Measurements from ENCODE around the gene PPFIBP2.

The PPFIBP2 gene

DNA sequence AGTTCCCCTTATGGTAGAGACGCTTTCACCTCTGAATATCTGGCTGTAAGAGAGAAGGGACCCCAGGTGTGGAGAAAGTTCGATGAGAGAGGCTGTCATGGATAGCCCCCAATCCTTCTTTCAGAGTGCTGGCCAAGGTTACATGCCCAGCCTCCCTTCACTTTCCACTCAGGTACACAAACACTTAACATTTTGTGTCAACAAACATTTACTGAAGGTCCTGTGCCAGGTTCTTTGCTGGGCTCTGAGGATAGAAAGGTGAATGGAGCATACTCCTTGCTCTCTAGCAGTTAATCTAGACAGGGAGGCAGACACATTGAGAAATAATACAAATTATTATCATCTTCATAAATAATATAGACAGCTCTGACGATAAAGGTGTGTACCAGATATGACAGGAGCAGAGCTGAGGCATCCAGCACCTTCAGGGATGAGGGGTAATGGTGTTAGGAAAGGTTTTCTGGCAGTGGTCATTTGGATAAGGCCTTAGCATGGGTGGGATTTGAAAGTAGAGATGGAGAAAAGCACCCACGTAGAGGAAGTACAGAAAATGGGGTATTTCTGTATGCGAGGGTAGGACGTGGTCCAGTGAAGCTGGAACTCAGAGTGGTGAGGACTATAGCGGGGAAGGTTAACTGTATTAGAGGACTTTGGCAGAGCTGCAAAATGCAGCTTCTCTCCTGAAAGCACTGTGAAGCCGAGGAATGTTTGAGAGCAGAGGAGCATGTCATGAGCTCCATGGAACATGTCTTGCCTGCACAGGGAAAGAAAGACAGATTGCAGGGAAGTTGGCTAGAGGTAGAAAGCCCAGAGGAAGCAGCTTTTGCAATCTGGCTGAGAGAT lies 19.6 kb downstream of the PPFIBP2 start:
- TF ChIP-seq, protein P1, sequence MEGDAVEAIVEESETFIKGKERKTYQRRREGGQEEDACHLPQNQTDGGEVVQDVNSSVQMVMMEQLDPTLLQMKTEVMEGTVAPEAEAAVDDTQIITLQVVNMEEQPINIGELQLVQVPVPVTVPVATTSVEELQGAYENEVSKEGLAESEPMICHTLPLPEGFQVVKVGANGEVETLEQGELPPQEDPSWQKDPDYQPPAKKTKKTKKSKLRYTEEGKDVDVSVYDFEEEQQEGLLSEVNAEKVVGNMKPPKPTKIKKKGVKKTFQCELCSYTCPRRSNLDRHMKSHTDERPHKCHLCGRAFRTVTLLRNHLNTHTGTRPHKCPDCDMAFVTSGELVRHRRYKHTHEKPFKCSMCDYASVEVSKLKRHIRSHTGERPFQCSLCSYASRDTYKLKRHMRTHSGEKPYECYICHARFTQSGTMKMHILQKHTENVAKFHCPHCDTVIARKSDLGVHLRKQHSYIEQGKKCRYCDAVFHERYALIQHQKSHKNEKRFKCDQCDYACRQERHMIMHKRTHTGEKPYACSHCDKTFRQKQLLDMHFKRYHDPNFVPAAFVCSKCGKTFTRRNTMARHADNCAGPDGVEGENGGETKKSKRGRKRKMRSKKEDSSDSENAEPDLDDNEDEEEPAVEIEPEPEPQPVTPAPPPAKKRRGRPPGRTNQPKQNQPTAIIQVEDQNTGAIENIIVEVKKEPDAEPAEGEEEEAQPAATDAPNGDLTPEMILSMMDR (IDR thresholded peaks at IDR 0.05; ENCODE audit: low read depth, low read length), result no peak
- no peak overlapping the region for H3K4me3 ChIP-seq (ENCODE audit: low read depth, low read length)

DNA sequence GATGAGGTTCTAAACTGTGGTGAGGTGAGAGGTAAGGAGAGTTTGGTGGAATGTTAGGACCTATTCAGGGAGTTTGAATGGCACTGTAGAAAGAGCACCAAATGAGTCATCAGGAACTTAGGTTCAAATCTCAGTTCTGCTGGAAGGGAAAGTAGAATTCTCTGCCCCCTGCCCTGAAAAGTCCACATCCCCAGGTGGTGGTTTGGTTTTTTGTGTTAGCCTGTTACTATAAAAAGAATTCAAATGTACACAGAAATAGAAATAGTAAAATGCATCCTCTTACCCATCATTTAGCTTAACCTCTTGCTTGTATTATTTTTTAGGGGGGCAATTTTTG lies 20.2 kb downstream of the PPFIBP2 start:
- no peak overlapping the region for H3K4me3 ChIP-seq (ENCODE audit: low read depth, low read length)
- TF ChIP-seq, protein P1 (IDR thresholded peaks at IDR 0.05; ENCODE audit: low read depth, low read length), result no peak

DNA sequence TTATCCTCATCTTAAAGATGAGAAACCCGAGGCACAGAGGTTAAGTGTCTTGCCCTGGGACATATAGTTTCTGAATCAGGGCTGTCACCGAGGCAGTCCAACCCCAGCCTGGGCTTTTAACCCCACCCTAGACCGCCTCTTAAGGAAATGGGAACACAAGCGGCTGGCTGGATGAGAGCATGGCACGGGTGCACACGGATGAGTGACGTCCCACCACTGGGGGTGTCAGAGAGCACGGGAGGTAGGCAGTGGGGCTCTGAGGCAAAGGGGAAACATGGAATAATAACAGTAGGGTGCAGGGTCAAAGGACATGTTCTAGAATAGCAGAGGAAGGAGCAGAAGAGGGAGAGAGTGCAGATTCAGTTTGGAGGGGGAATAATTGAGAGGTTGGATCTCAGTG lies 22.3 kb downstream of the PPFIBP2 start:
- TF ChIP-seq, protein P1 (IDR thresholded peaks at IDR 0.05; ENCODE audit: low read depth, low read length), result no peak
- H3K4me3 ChIP-seq (ENCODE audit: low read depth, low read length), result no peak overlapping the region

DNA sequence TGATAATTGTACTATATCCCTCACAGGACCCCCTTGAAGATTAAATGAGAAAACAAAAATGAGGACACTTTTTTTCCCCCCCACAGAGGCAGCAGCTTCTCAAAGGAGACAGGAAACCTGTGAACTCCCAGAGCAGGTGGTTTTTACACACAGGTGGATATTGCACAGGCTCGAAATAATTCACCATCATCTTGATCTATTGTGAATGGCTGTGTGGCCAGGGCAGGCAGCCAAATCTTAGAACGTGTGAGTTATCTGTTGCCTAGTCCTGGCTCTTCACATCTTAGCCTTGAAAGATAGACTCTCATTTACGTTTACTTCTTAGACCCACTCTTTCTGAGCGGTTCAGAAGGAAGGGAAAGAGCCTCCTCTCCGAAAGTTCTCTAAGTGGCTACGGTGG lies 23.5 kb downstream of the PPFIBP2 start:
- TF ChIP-seq, protein P1 (IDR thresholded peaks at IDR 0.05; ENCODE audit: low read depth, low read length), result no peak
- H3K4me3 ChIP-seq (ENCODE audit: low read depth, low read length), result no peak overlapping the region

GRCh38 chr11:7538031-7538430 lies 24.2 kb downstream of the PPFIBP2 start:
- TF ChIP-seq, protein P1 (IDR thresholded peaks at IDR 0.05; ENCODE audit: low read depth, low read length), result no peak
- no peak overlapping the region for H3K4me3 ChIP-seq (ENCODE audit: low read depth, low read length)

DNA sequence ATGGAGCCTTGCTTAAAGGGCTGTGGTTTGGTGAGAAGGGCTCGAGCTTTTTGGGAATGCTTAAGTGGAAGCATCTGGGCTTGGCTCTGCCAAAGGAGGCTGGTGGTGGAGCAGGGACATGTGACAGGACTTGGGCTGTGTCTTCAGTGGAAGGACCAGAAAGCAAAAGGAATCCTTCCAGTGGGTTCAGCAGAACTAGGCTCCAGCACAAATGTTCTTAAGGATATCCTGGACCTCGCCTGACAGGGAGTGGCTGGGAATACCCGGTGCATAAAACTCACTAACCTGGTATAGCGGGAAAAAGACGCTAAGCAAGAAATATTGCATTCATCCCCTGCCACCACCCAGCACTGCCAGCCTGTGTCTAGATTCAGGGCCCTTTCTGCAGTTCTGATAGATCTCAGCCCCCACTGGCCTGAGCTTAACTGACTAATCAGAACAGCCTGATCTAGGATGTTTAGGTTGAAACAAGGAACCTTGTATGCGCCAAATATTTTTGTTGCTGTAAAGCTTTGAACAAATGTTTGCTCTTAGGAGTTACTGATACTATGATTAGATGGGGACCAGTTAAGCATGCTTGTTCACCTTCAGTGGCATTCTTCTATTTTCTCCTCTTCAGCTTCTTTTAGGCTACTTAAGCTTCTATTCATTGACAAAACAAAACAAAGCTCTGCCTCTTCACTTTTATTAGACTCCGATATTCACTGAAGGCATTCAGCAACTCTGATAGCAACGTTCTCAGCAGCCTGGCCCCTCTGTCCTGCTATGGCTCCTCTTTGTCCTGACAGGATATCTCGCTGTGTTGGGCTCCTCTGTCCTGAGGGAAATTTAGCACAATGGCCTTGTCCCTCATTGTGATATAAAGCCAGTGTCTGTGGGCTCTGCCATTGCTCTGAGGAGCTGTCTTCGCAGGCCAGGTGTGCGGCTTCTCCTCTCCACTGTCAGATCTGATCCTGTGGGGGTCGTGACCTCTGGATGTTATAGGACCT lies 25.0 kb downstream of the PPFIBP2 start:
- H3K4me3 ChIP-seq (ENCODE audit: low read depth, low read length), result no peak overlapping the region
- TF ChIP-seq, protein P1 (IDR thresholded peaks at IDR 0.05; ENCODE audit: low read depth, low read length), result no peak

Data from WI38 (cell line).